ENCODE results near the gene CD4.

DNA sequence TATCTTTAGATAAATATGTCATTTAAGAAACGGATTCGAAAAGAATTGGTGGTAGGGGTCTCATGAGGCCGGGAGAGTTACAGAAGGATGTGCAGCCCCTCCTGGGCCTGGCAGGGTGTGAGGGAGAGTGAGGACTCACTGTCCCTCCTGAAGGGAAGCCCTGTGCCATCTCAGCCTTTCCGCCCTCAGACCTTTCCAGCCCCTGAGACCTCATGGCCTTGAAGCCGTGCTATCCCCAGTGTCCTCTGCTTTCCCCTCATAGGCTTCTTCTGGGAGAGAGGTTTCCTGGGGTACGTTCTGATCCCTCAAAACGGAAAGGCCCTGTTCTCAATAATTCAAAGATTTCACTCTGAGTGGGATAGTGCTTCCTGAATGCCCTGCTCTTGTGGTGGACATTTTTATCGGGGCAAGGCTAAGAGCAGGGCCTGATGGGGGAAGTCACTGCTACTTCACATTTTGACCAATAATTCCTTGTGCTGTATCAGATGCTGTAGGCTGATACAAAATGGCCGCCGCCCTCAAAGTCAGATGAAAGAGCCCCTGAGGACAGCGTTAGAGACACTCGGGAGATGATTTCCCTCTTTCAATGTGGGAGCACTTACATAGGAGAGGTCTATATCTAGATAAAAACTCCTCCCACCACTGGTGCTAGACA, 1.3 kb downstream of the CD4 start:
- TF ChIP-seq CTCF (IDR thresholded peaks at IDR 0.05): no peak
- no peak for TF ChIP-seq ZFX (IDR thresholded peaks at IDR 0.05; ENCODE audit: borderline replicate concordance)
